Stimulated activated CD8-positive, alpha-beta memory T cell treated with anti-CD3 and anti-CD28 coated beads, Interleukin-4, amount 100 ng/mL, for 48 hours (primary cell): Measurements from ENCODE around the gene SCIMP.
"Not testable (repeated sequence)": the region's sequence is repeated elsewhere in the genome, so short reads cannot be mapped to it uniquely, and the experiment has no call there.

ENCODE experiments used
- DNase-seq: peaks from one replicate; pipeline ENCODE4 v3.0.0-alpha.2; 2020

Gene SCIMP

GRCh38 chr17:5182597-5183409 lies 51.9 kb downstream of the SCIMP start:
- no peak for DNase-seq

GRCh38 chr17:5181509-5182305 lies 53.0 kb downstream of the SCIMP start:
- no peak for DNase-seq

DNA sequence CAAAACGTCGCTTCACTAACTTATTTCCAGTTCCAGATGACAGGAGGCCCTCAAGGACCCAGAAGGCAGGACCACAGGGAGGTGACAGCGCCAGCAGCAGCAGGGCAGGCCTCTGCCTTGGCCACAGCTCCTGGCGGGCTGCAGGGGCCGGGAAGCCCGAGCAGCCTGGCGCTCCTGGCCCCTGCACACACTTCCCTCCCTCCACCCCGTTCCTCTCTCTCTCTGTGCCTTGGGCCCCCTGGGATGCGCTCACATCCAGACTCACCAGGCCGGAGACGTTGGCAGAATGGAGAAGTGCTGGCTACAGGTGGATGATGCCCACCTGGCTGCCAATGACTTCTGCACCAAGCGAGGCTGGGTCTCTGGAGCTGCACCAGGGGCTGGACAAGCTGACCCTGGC lies 55.7 kb downstream of the SCIMP start:
- DNase-seq = no peak

- not testable (repeated sequence) for DNase-seq
Measured at GRCh38 chr17:5175027-5175426, 59.6 kb downstream of the SCIMP start.

GRCh38 chr17:5165791-5166564 lies 68.7 kb downstream of the SCIMP start:
- DNase-seq = not testable (repeated sequence)

DNA sequence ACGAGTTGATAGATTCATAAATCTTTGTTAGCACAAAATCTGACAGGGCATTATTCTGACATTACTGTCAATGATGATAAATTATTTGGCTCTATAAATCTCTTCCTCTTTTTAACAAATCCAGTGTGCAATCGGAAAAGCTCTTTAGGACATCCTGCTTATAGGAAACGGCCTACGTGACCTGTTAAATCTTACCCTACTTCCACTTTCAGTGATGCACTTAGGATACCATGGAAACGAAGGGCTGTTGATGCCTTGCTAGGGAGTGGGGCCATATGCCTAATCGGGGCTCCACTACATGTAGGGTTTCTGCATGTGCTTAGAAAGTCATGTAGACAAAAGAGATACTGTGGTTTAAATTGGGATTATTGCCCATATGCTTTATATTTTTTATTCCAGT lies 70.2 kb downstream of the SCIMP start:
- DNase-seq = no peak

- DNase-seq = not testable (repeated sequence)
Measured at GRCh38 chr17:5161793-5162192, 72.9 kb downstream of the SCIMP start.

- DNase-seq = not testable (repeated sequence)
Measured at GRCh38 chr17:5160702-5161101, 74.0 kb downstream of the SCIMP start.
